GM21390 (cell line): ENCODE results near the gene SNRPE.
"Not testable (repeated sequence)": the region's sequence is repeated elsewhere in the genome, so short reads cannot be mapped to it uniquely, and the experiment has no call there.

Experiments used
- ATAC-seq: cut with Tn5 transposase; IDR thresholded peaks from one replicate; pipeline ENCODE4 v1.9.1; 2021; ENCODE audit not compliant: unreplicated experiment

SNRPE gene

GRCh38 chr1:203861379-203862184, at the start of gene SNRPE:
SNRPE (plus strand) TSS chr1:203861599; CDS start chr1:203861660, 61 bp downstream.
- ATAC-seq = peak; percentile 98

DNA sequence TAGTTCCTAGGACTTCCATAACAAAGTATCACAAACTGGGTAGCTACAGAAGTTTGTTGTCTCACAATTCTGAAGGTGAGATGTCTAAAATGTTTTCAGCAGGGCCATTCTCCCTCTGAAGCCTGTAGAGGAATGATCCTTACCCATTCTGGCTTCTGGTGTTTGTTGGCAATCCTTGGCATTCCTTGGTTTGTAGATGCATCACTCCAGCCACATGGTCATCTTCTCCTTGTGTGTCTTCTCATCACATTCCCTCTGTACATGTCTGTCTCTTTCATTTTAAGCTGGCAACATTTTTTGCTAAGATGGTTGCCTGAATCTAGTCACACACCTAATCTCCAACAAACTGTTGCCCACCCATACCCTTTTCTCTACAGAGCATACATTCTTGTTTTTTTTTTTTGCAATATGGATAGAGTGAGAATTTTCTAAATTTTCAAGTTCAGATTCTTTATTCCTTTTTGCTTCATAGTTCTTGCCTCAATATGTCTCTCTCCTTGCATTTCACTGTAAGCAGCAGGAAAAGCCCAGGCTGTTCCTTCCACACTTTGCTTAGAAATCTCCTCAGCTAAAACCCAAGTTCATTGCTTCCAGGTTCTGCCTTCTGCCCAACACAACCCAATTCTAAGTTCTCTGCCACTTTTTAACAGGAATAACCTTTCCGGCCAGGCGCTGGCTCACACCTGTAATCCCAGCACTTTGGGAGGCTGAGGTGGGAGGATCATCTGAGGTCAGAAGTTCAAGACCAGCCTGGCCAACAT, 47.6 kb upstream of the SNRPE start:
- ATAC-seq = no peak

DNA sequence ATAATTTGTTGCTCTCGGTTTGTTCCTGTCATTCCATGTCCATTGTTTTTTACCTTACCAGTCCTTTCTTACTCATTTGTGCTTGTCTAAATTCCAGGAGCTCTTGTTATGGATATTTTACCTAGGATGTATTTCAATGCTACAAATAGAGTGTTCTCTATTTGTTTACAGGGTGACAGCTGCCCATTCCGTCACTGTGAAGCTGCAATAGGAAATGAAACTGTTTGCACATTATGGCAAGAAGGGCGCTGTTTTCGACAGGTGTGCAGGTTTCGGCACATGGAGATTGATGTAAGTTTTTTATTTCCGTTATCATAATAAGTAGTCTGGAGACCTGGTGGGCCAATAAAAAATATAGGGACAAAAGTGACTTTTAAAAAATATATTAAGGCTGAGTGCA, 43.0 kb upstream of the SNRPE start:
- no peak for ATAC-seq

GRCh38 chr1:203823306-203823705, 38.1 kb upstream of the SNRPE start:
- no peak for ATAC-seq

GRCh38 chr1:203826175-203826574, 35.2 kb upstream of the SNRPE start:
- ATAC-seq = no peak

- ATAC-seq = no peak
Measured at GRCh38 chr1:203828002-203828401, 33.4 kb upstream of the SNRPE start.

- ATAC-seq = no peak
Measured at GRCh38 chr1:203828503-203828902, 32.9 kb upstream of the SNRPE start.

- not testable (repeated sequence) for ATAC-seq
Measured at GRCh38 chr1:203829247-203829646, 32.2 kb upstream of the SNRPE start.

GRCh38 chr1:203835476-203835875, 25.9 kb upstream of the SNRPE start:
- no peak for ATAC-seq

GRCh38 chr1:203839081-203839480, 22.3 kb upstream of the SNRPE start:
- ATAC-seq = no peak

DNA sequence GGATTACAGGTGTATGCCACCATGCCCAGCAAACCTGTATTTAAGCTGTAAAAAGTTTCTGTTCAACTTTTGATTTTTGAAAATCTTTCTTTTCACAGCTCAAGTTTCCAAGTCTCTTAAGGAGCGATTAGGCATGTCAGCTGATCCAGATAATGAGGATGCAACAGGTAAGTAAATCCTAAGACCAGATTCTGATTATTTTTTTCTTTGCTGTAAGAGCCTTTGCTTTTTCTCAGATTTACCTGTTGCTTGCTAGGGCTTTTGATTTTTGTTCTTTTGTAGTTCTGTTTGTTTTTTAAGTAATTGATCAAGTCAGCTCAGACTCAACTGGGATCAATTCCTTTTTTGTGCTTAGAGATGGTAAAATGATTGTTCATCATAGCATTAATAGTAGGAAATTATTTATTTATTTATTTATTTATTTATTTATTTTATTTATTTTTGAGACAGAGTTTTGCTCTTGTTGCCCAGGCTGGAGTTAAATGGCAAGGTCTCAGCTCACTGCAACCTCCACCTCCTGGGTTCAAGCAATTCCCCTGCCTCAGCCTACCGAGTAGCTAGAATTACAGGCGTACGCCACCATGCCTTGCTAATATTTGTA, 21.1 kb upstream of the SNRPE start:
- ATAC-seq = no peak

DNA sequence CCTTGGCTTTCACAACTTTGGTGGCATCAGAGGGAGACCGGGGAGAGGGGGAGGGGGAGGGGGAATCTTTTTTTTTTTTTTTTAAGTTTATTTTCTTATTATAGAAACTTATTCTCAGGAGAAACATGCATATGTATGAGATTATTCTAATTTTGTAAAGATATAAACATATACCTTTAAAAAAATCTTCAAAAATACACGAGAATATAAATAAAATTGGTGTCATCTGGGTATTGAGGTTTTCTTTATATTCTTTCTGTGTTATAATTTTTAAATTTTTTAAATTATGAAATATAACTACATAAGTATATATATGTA, 18.9 kb upstream of the SNRPE start:
- ATAC-seq = no peak

DNA sequence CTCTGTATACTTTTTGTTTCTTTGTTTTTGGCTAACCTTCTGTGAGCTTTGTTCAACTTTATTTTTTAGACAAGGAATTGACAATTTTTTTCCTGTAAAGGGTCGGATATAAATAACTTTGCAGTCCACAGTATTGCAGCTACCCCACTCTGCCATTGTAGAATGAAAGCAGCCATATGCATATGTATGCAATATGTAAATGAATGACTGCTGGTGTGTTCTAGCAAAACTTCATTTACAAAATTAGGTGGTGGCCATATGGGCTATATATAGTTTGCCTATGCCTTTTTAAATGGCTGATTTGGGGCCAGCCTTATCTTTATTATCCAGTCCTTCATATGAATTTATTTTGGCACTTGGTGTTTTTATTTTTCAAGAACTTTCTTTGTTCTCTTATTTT, 18.0 kb upstream of the SNRPE start:
- ATAC-seq = no peak

DNA sequence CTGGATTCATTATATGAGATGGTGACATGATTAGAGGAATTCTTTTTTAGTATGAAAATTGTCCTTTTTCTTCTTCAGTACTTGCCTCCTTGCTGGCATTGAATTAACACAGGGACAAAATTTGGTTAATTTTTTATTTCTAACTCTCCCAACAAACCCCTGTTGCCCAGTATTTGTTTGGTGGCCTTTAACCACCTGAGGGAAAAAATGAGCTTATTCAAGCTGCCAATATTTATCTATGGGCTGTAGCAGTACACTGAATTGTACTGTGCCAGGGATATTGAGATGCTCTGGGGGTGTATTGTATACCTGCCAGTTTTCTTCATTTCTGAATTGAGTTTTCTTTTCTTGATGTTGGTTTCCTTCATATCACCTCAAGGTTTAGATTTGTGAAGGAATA, 8.3 kb upstream of the SNRPE start:
- ATAC-seq = not testable (repeated sequence)

- no peak for ATAC-seq
Measured at GRCh38 chr1:203858055-203858454, 3.3 kb upstream of the SNRPE start.

- ATAC-seq = no peak
Measured at GRCh38 chr1:203858975-203859374, 2.4 kb upstream of the SNRPE start.

DNA sequence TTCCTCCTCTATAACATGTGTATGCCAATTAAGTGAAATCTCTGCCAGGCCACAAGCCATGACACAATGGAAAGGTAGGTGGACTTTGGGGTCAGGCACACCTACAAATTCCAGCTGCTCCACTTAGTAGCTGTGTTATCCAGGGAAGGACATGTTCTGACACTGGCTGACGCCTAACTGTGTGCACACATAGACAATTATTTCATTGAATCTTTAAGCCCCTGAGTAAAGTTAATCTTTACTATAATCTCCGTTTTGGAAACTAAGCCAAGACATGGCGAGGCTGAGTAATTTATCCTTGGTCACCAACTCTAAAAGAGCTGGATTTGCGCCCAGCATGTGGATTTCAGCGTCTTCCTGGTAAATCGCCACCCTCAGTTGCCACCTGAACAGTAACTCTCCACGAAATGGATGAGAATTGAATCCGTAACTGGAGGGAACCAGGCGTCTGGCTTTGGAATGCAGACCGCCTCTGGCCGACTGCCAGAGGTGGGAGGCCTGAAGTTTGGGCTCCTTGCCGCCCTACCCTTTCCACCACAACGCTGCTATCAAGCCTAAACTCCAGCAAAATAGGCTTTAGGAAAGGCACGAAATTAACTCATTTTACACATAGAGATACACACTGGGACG, 888 bp upstream of the SNRPE start:
- no peak for ATAC-seq

DNA sequence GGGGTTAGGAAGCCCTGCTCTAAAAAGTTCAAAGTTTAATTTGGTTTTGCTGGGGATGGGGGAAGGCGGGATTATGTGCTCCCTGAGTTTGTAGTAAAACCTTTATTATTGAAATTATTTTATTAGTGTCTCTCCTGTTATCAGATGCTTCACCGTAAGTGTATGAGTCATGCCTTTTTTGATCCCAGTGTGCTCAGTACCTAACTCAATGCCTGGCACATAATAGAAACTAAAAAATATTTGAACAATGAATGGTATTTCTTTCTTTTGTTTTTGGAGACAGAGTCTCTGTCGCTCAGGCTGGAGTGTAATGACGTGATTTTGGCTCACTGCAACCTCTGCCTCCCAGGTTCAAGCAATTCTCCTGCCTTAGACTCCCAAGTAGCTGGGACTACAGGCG, 6.4 kb downstream of the SNRPE start:
- no peak for ATAC-seq

- no peak for ATAC-seq
Measured at GRCh38 chr1:203870245-203870644, 8.8 kb downstream of the SNRPE start.

DNA sequence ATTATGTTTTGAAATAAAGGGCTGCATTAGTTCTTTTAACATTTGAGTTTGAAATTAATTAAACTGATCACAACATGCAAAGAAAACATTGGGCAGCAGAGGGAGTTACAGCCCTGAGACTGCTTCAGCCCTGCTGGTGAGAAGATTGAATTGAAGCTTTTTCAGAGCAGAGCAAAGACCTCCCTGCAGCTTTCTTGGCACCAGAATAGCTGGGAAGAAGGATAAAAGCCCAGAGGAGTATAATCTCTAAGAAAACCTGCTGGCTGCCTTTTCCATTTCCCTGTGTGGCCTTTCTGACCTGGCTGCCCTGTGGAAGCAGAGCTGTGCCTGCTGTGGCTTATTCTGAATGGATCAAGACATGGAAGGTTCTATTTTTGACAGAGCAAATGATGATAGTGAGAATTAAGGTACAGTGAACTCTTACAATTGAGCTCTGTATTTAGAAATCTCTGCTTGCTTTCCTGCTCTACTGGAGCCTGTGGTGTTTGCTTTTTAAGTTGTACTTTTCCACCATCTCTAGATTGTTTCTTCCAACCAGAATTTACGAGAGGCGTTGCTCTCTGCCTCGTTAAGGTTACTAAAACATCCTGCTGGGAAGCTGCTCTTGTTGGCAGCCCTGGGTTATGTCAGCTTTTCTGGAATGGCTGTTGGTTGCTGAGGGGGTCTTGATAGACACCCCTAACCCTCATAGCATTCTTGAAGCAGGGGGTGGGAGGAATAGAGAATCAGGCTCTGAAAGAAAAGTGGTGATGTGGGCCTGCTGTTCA, 9.9 kb downstream of the SNRPE start:
- no peak for ATAC-seq

GRCh38 chr1:203873094-203873493, 11.7 kb downstream of the SNRPE start:
- no peak for ATAC-seq
